ENCODE results near the gene CCDC110.

Gene CCDC110

DNA sequence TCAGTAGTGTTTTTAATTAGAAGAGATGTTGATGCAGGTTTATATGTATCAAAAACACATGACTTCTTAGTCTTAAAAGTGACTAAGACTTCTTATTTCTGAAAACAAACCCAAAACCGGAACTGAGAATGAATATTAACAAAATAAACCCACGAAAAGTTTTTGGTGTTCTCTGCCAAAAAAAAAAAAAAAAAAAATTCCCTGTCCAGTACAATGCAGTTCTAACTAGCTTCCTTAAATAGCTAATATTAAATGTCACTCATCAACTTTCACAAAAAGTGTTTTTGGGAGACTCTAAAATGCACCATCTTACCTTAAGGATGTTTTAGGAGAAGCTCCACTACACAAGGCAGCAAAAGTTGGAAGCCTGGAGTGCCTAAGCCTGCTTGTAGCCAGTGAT is 72.9 kb downstream of the CCDC110 start:
- H3K27ac ChIP-seq (ENCODE audit: low read length), result peak overlapping the region; percentile 98; the same call in 1 of the 2 replicates
- peaks cover 56% of the 10 kb centered on the region for H3F3A ChIP-seq (ENCODE audit: insufficient read depth, low read length)
- H3K9me3 ChIP-seq (replicated peaks; ENCODE audit: insufficient read depth, low read length), result no peaks in the 10 kb centered on the region
- DNase-seq, result peak; percentile 12
- peaks cover 6% of the 10 kb centered on the region; the same call in 1 of the 2 replicates for H3K36me3 ChIP-seq (replicated peaks; ENCODE audit: insufficient read depth, low read length)
- no peak for TF ChIP-seq EZH2 (optimal IDR thresholded peaks at IDR 0.05; ENCODE audit: low read depth, low read length)
- no peak for TF ChIP-seq EZH2phosphoT487 (IDR thresholded peaks at IDR 0.05; ENCODE audit: low read length)
- TF ChIP-seq CTCF (IDR thresholded peaks at IDR 0.05; ENCODE audit: low read length), result no peak
- H3K4me3 ChIP-seq (ENCODE audit: low read length), result peak overlapping the region; percentile 64; the same call in 1 of the 2 replicates
- no peaks in the 10 kb centered on the region for H4K20me1 ChIP-seq (ENCODE audit: insufficient read depth, low read length)
- H2AFZ ChIP-seq (ENCODE audit: low read length), result no peak overlapping the region
- peak overlapping the region; percentile 66 for H3K4me2 ChIP-seq (ENCODE audit: low read depth, low read length)
- peaks cover 27% of the 10 kb centered on the region for H3K79me2 ChIP-seq (ENCODE audit: low read length)
- H3K4me1 ChIP-seq (ENCODE audit: low read length), result peaks cover 33% of the 10 kb centered on the region
- no peaks in the 10 kb centered on the region for H3K27me3 ChIP-seq (replicated peaks; ENCODE audit: insufficient read depth, low read length)
- H3K9me2 ChIP-seq (replicated peaks; ENCODE audit: insufficient read depth, low read length), result no peaks in the 10 kb centered on the region
- H3K9ac ChIP-seq (ENCODE audit: low read length), result peak overlapping the region; percentile 13; the same call in 1 of the 2 replicates

GRCh38 chr4:185396724-185397385 is 74.7 kb downstream of the CCDC110 start, which contains the start of gene ANKRD37:
Gene ANKRD37 (plus strand): TSS chr4:185396841. CDS start chr4:185396924, 83 bp downstream.
- Histone ChIP-seq H3F3A (ENCODE audit: insufficient read depth, low read length) (peaks cover 53% of the 10 kb centered on the region), H3K36me3 (replicated peaks; ENCODE audit: insufficient read depth, low read length) (peaks cover 6% of the 10 kb centered on the region; the same call in 1 of the 2 replicates), H2AFZ (ENCODE audit: low read length) (peak within 1 kb of the TSS; percentile 13), H3K9me2 (replicated peaks; ENCODE audit: insufficient read depth, low read length) (no peaks in the 10 kb centered on the region), H3K4me3 (ENCODE audit: low read length) (peak within 1 kb of the TSS; percentile 74), H3K4me1 (ENCODE audit: low read length) (peaks cover 35% of the 10 kb centered on the region), H3K27ac (ENCODE audit: low read length) (peak within 1 kb of the TSS; percentile 98), H4K20me1 (ENCODE audit: insufficient read depth, low read length) (no peaks in the 10 kb centered on the region), H3K27me3 (replicated peaks; ENCODE audit: insufficient read depth, low read length) (no peaks in the 10 kb centered on the region), H3K4me2 (ENCODE audit: low read depth, low read length) (peak within 1 kb of the TSS; percentile 66), H3K9ac (ENCODE audit: low read length) (peak within 1 kb of the TSS; percentile 95), H3K9me3 (replicated peaks; ENCODE audit: insufficient read depth, low read length) (no peaks in the 10 kb centered on the region), H3K79me2 (ENCODE audit: low read length) (peaks cover 27% of the 10 kb centered on the region)
- peak; percentile 59 for DNase-seq
- TF ChIP-seq CTCF (IDR thresholded peaks at IDR 0.05; ENCODE audit: low read length), result no peak
- TF ChIP-seq EZH2phosphoT487 (IDR thresholded peaks at IDR 0.05; ENCODE audit: low read length), result no peak
- no peak for TF ChIP-seq EZH2 (optimal IDR thresholded peaks at IDR 0.05; ENCODE audit: low read depth, low read length)

- H3K4me1 ChIP-seq (ENCODE audit: low read length), result peaks cover 33% of the 10 kb centered on the region
Observed at GRCh38 chr4:185395956-185396723, 75.4 kb downstream of the CCDC110 start.

More at GRCh38 chr4:185395956-185396723, 75.4 kb downstream of the CCDC110 start:
- Histone ChIP-seq H3F3A (ENCODE audit: insufficient read depth, low read length) (peaks cover 46% of the 10 kb centered on the region), H3K4me2 (ENCODE audit: low read depth, low read length) (peak overlapping the region; percentile 66), H3K4me3 (ENCODE audit: low read length) (peak overlapping the region; percentile 74), H3K9me2 (replicated peaks; ENCODE audit: insufficient read depth, low read length) (no peaks in the 10 kb centered on the region), H3K27ac (ENCODE audit: low read length) (peak overlapping the region; percentile 98), H3K27me3 (replicated peaks; ENCODE audit: insufficient read depth, low read length) (no peaks in the 10 kb centered on the region), H3K79me2 (ENCODE audit: low read length) (peaks cover 27% of the 10 kb centered on the region), H3K36me3 (replicated peaks; ENCODE audit: insufficient read depth, low read length) (peaks cover 6% of the 10 kb centered on the region; the same call in 1 of the 2 replicates), H3K9ac (ENCODE audit: low read length) (peak overlapping the region; percentile 95), H3K9me3 (replicated peaks; ENCODE audit: insufficient read depth, low read length) (no peaks in the 10 kb centered on the region), H4K20me1 (ENCODE audit: insufficient read depth, low read length) (no peaks in the 10 kb centered on the region), H2AFZ (ENCODE audit: low read length) (peak overlapping the region; percentile 13)
- DNase-seq, result peak; percentile 98
- no peak for TF ChIP-seq CTCF (IDR thresholded peaks at IDR 0.05; ENCODE audit: low read length)
- TF ChIP-seq EZH2 (optimal IDR thresholded peaks at IDR 0.05; ENCODE audit: low read depth, low read length), result no peak
- no peak for TF ChIP-seq EZH2phosphoT487 (IDR thresholded peaks at IDR 0.05; ENCODE audit: low read length)
